GM18951 (cell line): ENCODE data around the gene LAD1.

Experiments
- POLR2A ChIP-seq: IDR thresholded peaks from 4 replicates; pipeline ENCODE4 v1.6.1; 2011; ENCODE audit warnings: mild to moderate bottlenecking; ENCODE audit not compliant: insufficient read length, insufficient read depth; ENCODE audit errors: extremely low read depth
- in situ Hi-C: fragments of 300-500 bp; cut with MboI; formaldehyde crosslinking; loops from one replicate; pipeline ENCODE4 v1.12.0; 2022; ENCODE audit warnings: low sequenced_read_pairs, mixed read lengths, inconsistent platforms; ENCODE audit not compliant: unreplicated experiment

The LAD1 gene

DNA sequence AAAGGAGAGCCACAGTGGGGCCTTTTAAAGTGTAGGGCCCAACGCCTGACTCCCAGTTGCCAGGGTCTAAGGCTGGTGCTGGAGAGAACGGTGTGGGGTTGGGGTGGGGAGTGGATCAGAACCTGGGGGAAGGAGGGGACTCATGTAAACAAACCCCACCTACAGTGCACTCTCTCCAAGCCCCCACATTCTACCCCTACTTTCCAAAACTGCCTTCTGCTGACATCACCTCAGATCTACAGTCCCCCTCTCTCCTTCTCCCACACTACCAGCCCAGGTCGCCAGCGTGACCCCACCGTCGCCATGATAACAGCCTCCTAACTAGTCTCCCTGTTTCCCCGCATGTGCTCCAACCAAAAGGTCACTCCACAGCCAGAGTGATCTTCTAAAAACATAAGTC lies 48.2 kb downstream of the LAD1 start:
- no peak for TF ChIP-seq POLR2A
- in situ Hi-C loops = no loop called here

DNA sequence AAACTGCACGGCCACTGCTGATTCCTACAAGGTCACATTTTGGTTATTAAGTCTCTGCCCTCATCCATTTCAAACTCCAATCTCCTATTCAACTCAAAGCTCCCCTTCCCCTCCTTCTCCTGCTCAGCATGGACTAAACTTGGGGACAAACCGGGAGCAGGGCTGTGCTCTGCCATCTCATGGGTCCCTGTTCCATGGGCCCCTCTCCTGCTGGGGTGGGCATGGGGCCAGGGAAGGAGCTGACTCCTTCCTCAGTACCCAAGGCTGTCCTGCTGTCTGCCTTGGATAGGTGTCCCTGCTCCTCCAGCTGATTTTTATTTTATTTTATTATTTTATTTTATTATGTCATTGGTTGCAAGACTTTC lies 48.8 kb downstream of the LAD1 start:
- no peak for TF ChIP-seq POLR2A
- in situ Hi-C loops = no loop called here

DNA sequence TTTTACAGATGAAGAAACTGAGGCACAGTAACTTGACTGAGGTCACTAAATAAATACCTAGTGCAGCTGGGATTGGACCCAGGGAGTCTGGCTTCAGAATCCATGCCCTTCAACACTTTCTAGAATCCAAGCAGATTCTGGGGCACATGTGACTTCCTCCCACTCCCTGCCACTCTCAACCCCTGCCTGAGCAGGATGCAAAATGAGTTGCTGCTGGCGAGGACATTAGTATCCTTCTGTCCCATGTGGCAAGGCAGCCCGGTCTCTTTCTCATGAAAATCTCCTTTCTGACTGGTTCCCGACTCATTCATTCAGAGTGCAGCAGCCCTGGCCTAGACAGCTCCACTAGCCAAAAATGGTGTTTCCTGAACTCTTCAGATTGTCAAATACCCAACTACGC lies 50.0 kb downstream of the LAD1 start:
- no peak for TF ChIP-seq POLR2A
- in situ Hi-C loops = no loop called here

DNA sequence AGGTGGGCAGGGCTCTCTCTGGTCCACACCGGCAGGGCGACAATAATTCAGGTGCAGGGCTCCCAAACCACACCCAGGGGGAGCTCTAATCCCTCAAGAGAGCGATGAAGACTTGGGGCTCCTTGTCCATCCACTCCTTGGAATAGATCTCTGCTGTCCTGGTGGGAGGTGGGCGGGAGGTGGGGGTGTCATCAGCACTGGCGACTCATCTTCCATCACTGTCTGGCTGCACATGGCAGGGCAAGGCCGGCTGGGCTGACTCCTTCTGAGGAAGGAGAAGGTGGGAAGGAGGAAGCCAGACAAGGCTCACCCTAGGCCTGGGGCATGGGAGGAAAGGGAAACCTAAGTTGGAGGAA lies 50.9 kb downstream of the LAD1 start:
- no peak for TF ChIP-seq POLR2A
- in situ Hi-C loops = no loop called here

DNA sequence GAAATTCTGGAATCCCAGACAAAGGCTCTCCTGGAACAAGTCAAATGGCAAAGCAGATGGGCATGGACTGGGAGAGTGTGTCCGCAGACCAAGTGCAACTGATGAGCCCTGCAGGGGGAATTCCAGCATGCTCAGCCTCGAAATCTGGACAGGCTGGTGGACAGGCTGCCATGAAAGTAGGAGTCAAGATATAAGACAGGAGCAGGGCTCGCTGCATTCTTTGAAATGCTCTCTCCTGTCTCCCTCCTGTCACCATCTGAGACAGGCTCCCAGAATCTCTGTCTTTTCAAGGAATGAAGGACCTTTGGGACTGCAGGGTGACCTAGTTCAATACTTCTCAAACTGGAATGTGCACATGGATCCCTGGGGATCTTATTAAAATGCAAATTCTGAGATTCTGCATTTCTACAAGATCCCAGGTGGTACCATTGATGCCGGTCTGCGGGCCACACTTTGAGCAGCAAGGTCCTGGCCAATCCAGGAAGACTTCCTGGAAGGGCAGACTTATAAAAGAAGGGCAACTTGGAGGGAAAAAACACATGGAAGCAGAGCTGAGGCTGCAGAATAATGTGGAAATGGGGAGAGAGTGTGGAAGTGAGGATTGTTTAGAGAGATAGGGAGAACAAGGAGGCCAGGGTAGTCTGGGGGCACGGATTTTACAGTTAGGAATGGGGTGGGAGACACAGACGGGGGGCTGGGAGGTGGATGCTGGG lies 51.5 kb downstream of the LAD1 start:
- in situ Hi-C loops = no loop called here
- no peak for TF ChIP-seq POLR2A

DNA sequence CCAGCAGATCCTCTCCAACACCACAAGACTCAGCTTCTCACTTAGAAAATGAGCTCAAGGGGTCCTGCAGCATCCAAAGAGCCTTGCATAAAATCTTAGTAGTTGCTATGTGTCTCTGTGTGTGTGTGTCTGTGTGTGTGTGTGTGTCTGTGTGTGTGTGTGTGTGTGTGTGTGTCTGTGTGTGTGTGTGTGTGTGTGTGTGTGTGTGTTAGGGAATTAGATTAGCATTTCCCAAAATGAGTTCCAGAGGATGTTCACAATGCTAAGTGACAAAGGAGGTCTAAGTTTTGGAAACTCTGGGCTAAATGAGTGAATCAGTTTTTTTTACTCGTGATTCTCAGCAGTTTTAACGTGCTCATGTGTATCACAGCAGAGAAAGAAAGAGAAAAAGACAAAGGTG lies 52.1 kb downstream of the LAD1 start:
- in situ Hi-C loops = no loop called here
- TF ChIP-seq POLR2A = no peak

DNA sequence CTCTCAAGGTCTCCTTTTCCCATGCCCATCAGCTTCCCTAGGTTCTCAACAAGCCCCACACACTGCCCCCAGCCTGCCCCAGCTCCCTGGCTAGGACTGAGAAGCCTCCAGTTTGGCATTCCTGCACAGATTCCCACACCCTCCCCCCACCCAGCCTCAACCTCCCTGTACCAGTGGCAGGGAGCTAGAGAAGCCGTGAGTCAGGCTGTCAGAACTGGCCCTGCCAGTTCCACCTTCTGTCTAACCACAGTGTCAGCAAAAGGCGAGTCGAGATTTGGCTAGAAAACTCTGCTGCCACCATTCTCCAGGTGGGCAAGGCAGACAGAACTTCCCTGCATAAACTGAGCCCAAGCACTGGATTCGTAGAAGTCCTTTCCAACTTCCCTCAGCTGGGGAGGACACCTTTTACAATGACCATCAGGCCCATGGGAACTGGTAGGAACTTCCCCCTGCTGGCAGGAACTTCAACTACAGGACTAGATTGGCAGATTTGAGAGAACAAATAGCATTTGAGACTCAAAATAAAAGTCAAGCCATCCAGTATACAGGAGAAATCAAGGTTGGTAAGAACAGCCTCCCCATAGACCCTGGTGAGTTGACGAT lies 52.7 kb downstream of the LAD1 start:
- in situ Hi-C loops = no loop called here

DNA sequence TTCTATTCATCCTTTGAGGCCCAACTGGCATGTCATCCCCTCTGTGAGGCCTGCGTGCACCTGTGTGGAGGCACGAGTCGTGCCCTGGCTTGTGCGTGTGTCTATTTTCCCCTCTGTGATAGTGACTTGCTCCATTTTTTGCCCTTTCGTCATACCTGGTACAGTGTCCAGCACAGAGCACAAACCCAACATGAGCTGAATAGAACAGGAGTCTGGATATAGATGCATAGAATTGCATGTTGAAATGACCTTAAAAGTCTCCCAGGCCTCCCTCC lies 54.1 kb downstream of the LAD1 start:
- TF ChIP-seq POLR2A = no peak
- in situ Hi-C loops = no loop called here

More for the DNA sequence above, 52.7 kb downstream of the LAD1 start:
- TF ChIP-seq POLR2A = no peak

DNA sequence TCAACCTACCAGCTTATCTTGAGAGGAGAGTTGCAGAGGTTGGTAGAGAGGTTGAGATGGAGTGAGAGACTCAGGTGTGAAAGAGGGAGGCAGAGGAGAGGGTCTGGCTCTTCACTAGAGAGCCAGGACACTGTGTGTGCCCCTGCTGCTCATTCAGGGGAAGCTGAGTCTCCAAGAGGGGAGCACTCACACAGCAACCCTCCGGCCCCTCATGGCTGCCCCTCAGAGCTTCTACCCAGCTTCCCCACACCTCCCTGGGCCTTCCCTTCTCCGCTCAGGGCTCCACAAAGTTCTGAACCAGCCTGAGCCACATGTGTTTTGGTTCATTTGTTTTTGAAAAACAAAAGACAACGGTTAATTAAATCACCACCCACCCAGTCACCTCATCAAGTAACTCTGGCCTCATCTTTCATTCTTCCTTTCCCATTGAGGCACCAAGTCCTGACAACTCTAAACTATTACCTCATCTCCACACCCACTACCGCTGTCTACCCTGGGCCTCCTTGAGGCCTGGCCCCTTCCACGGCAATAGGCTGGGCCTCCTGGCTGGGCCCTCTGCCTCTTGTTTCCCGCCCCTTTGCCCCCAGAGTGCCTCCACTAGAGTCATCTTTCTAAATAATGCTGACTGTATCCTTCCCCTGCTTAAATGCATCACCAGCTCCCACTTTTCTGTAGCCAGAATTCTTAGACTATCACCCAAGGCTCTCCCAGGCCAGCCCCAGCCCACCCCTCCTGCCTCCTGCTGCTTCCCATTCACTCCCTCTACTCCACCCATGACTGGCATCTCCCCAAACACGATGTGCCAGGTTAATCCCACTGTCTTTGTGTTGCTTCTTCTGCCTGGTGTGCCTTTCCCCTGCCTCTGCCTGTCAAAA lies 54.7 kb downstream of the LAD1 start:
- in situ Hi-C loops = no loop called here
- TF ChIP-seq POLR2A = no peak

DNA sequence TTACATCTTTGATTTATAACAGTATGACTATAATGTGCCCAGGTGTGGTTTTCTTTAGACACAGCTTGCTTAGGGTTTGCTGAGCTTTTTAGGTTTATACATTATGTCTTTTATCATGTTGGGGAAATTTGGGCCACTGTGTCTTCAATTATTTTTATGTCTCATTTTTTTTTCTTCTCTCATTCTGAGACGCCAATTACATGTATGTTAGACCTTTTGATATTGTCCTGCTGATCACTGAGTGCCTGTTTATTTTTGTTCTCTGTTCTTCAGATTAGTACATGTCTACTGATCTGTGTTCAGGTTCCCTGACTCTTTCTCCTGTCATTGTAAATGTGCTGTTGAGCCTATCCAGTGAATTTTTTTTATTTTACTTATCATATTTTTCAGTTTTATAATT lies 57.7 kb downstream of the LAD1 start:
- TF ChIP-seq POLR2A = no peak
- in situ Hi-C loops = no loop called here

DNA sequence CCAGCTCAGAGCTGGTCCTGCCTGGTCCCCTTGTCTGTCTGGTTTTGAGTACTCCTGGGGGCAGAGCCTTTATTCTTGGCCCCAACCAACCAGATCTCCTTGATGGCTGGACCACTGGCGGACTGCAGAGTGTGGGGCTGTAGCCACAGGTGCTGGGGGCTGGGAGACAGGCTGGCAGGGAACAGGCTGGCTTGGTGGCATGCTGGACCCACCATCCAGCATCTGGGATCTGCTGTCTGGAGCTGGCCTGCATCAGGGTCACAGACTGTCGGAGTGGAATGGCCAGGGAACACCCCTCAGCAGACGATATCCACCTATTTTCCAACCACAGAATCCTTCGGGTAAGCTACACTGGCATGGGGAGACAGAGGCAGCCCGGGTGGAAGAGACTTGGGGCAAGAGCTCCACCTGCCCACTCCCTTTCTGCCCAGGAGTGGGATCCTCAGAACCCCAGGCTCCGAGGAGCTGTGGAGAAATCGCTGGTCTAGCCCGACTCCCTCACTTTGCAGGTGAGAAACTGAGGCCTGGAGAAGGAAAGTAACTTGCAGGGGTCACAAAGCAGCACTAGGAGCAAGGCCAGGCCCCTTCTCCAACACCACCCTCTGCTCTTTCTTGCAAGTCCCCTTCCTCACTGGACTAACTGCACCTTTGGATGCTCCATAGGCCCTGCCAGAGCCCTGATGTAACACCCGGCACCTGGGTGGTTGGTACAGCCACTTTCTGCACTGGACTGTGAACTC lies 62.2 kb downstream of the LAD1 start:
- no peak for TF ChIP-seq POLR2A
- in situ Hi-C loops = no loop called here

DNA sequence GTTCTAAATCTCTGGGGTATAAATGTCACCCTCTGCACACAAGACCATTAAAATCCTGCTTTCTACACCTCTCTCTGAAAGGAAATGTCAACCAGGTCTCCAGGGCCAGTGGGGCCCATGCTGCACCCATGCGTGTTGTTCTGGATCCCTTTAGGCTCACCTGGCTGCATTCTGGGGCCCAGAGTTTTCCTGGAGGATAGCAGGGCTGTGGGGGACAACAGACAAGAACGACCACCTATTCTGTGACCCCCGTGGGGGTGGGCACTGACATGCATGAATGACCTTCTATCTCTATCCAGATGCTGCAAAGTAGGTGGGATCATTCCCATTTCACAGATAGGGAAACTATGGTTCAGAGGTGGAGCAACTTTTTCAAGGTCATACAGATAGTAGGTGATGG lies 63.2 kb downstream of the LAD1 start:
- in situ Hi-C loops = no loop called here
- TF ChIP-seq POLR2A = no peak

DNA sequence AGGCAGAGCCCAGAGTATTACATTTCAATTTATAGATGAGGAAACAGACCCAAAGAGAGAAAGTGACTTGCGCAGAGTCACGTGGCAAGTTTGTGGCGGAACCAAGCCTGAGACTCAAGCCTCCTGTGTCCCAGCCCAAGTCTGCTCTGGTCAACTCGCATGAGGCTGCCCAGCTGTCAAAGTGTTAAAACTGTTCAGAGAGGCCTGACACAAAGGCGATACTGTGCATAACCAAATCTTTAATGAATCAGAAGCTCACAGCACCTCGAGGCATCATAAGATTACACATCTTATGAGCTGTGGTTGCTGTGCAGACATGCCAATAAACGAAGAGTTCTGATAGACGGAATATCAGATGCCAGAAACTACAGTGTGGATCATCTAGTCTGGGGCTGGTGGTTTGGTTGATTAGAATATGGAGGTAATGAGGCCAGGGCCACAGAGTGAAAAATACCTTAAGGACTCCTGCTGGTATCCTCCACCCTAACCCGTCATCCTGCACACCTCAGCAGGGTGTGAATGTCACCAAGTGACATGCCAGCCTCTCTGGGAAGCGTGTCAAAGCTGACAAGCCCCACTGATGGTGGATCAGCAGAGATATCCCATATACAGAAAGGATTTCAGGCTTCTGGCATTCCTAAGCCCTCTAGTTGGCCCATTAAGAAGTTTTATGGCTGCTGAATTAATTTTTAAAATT lies 63.8 kb downstream of the LAD1 start:
- in situ Hi-C loops = no loop called here
- no peak for TF ChIP-seq POLR2A
